Right atrium auricular region (tissue), 2 donors: ENCODE measurements around the gene FRMD4A. TPM values are rescaled to one million over a fixed set of nuclear protein-coding genes. Genes with fewer than 3 reads are reported as not detected.
"Not testable (repeated sequence)": the region's sequence is repeated elsewhere in the genome, so short reads cannot be mapped to it uniquely, and the experiment has no call there.

Experiments used
- DNase-seq: peaks from one replicate; pipeline ENCODE4 v3.0.0-alpha.2; 2019; ENCODE audit warnings: low spot score
- H3K27ac ChIP-seq, 2 donors: fragments of 200-600 bp; sonication (generic); 1 replicate in 1 of 2; 2 replicates in 1 of 2; pipeline ENCODE4 v1.5.1; 2016 to 2019
- H3K27me3 ChIP-seq, 2 donors: fragments of 200-600 bp; sonication (generic); one replicate each; pipeline versions ENCODE4 v1.5.1 to v1.6.0; 2017 to 2019
- H3K36me3 ChIP-seq: fragments of 200-600 bp; sonication (generic); one replicate; pipeline ENCODE4 v1.5.1; 2016
- H3K4me1 ChIP-seq, 2 donors: fragments of 200-600 bp; sonication (generic); one replicate each; pipeline versions ENCODE4 v1.5.1 to v1.6.0; 2017 to 2019
- H3K4me3 ChIP-seq, 2 donors: fragments of 200-600 bp; sonication (generic); 1 replicate in 1 of 2; 2 replicates in 1 of 2; pipeline ENCODE4 v1.5.1; 2017 to 2019; ENCODE audit warnings: mild to moderate bottlenecking in 1 of 2, moderate library complexity in 1 of 2
- H3K9me3 ChIP-seq, 2 donors: fragments of 200-600 bp; sonication (generic); one replicate each; pipeline ENCODE4 v1.5.1; 2019
- total RNA-seq, 2 donors: library from RNA; depleted of rRNA; stranded (reverse); fragments of >200 nt; gene quantifications; one replicate each; pipeline ENCODE4 v1.1.0, GENCODE V29; 2016
- TF ChIP-seq, protein P1 (sequence below), 2 donors: fragments of 200-600 bp; sonication (generic); IDR thresholded peaks; one replicate each; pipeline ENCODE4 v1.5.1; 2019; ENCODE audit warnings: antibody characterized with exemption in 2 of 2

The FRMD4A gene
- total RNA-seq, 2 donors from 2014 or later = 15.9 to 22.9 TPM

- no peak overlapping the region for H3K4me3 ChIP-seq
- H3K9me3 ChIP-seq = no peaks in the 10 kb centered on the region
- H3K27me3 ChIP-seq = no peaks in the 10 kb centered on the region
- no peak for DNase-seq
- no peaks in the 10 kb centered on the region for H3K4me1 ChIP-seq
- TF ChIP-seq, protein P1, sequence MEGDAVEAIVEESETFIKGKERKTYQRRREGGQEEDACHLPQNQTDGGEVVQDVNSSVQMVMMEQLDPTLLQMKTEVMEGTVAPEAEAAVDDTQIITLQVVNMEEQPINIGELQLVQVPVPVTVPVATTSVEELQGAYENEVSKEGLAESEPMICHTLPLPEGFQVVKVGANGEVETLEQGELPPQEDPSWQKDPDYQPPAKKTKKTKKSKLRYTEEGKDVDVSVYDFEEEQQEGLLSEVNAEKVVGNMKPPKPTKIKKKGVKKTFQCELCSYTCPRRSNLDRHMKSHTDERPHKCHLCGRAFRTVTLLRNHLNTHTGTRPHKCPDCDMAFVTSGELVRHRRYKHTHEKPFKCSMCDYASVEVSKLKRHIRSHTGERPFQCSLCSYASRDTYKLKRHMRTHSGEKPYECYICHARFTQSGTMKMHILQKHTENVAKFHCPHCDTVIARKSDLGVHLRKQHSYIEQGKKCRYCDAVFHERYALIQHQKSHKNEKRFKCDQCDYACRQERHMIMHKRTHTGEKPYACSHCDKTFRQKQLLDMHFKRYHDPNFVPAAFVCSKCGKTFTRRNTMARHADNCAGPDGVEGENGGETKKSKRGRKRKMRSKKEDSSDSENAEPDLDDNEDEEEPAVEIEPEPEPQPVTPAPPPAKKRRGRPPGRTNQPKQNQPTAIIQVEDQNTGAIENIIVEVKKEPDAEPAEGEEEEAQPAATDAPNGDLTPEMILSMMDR (IDR thresholded peaks at IDR 0.05) = no peak
- H3K36me3 ChIP-seq = no peaks in the 10 kb centered on the region
- H3K27ac ChIP-seq = no peak overlapping the region
These were observed 184.7 kb downstream of the FRMD4A start for GRCh38 chr10:14146025-14146424.

- Histone ChIP-seq H3K9me3 (no peaks in the 10 kb centered on the region), H3K4me1 (no peaks in the 10 kb centered on the region), H3K27me3 (no peaks in the 10 kb centered on the region), H3K36me3 (no peaks in the 10 kb centered on the region), H3K4me3 (no peak overlapping the region), H3K27ac (no peak overlapping the region)
- no peak for DNase-seq
- TF ChIP-seq, protein P1 (IDR thresholded peaks at IDR 0.05) = no peak
These were observed 186.3 kb downstream of the FRMD4A start for GRCh38 chr10:14144451-14144850.

- no peak overlapping the region for H3K27ac ChIP-seq
- H3K27me3 ChIP-seq = no peaks in the 10 kb centered on the region
These were observed 188.0 kb downstream of the FRMD4A start for GRCh38 chr10:14142606-14143250.

GRCh38 chr10:14141283-14141682 lies 189.4 kb downstream of the FRMD4A start:
- H3K4me3 ChIP-seq = no peak overlapping the region
- TF ChIP-seq, protein P1 (IDR thresholded peaks at IDR 0.05) = no peak
- no peak for DNase-seq
- H3K4me1 ChIP-seq = no peaks in the 10 kb centered on the region
- no peaks in the 10 kb centered on the region for H3K27me3 ChIP-seq
- H3K9me3 ChIP-seq = no peaks in the 10 kb centered on the region
- H3K36me3 ChIP-seq = no peaks in the 10 kb centered on the region
- H3K27ac ChIP-seq = no peak overlapping the region

More at GRCh38 chr10:14142606-14143250, 188.0 kb downstream of the FRMD4A start:
- Histone ChIP-seq H3K4me3 (no peak overlapping the region), H3K9me3 (no peaks in the 10 kb centered on the region), H3K36me3 (no peaks in the 10 kb centered on the region), H3K4me1 (no peaks in the 10 kb centered on the region)
- DNase-seq = no peak
- TF ChIP-seq, protein P1 (IDR thresholded peaks at IDR 0.05) = no peak

GRCh38 chr10:14137391-14137790 lies 193.3 kb downstream of the FRMD4A start:
- TF ChIP-seq, protein P1 (IDR thresholded peaks at IDR 0.05) = no peak
- Histone ChIP-seq H3K4me1 (no peaks in the 10 kb centered on the region), H3K27ac (no peak overlapping the region), H3K36me3 (no peaks in the 10 kb centered on the region), H3K27me3 (no peaks in the 10 kb centered on the region), H3K4me3 (no peak overlapping the region), H3K9me3 (no peaks in the 10 kb centered on the region)
- DNase-seq = no peak

GRCh38 chr10:14135196-14135595 lies 195.5 kb downstream of the FRMD4A start:
- not testable (repeated sequence) for H3K36me3 ChIP-seq, H3K9me3 ChIP-seq, DNase-seq, H3K4me1 ChIP-seq, H3K27ac ChIP-seq, H3K4me3 ChIP-seq, H3K27me3 ChIP-seq
